ENCODE data around the gene LSM14A. TPM values are rescaled to one million over a fixed set of nuclear protein-coding genes. Genes with fewer than 3 reads are reported as not detected.
"Not testable (repeated sequence)": the region's sequence is repeated elsewhere in the genome, so short reads cannot be mapped to it uniquely, and the experiment has no call there.

Gene LSM14A
- total and polyA plus RNA-seq, 2 of the 8 experiments (the other 6 are each of a cell fraction or from before 2014, with no cell fraction given) = 117 to 195 TPM

DNA sequence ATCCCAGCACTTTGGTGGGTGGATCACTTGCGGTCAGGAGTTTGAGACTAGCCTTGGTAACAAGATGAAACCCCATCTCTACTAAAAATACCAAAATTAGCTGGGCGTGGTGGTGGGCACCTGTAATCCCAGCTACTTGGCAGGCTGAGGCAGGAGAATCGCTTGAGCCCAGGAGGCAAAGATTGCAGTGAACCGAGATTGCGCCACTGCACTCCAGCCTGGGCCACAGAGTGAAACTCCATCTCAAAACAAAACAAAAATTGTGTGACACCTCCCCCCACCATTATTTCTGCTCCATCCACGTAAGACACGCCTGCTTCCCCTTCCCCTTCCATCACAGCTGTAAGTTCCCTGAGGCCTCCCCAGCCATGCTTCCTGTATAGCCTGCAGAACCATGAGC, 13.3 kb upstream of the LSM14A start:
- H2BK15ac ChIP-seq (ENCODE audit: low read length); H4K8ac ChIP-seq (ENCODE audit: extremely low read depth, insufficient read depth, low read length); H3K27ac ChIP-seq (ENCODE audit: low read depth, low read length); FAIRE-seq; H3K18ac ChIP-seq (ENCODE audit: extremely low read depth, low read length); H4K20me1 ChIP-seq (replicated peaks in 1 of 2; ENCODE audit: control insufficient read depth in 1 of 2, insufficient read depth in 2 of 2, low read length in 2 of 2); H3K79me1 ChIP-seq (ENCODE audit: low read depth, low read length); H3K4me1 ChIP-seq (replicated peaks in 1 of 4; ENCODE audit: control insufficient read depth in 3 of 4, insufficient read depth in 4 of 4, low read length in 3 of 4); H3K14ac ChIP-seq (ENCODE audit: insufficient read length); H3K4me3 ChIP-seq (ENCODE audit: extremely low read depth in 1 of 4, insufficient read depth in 2 of 4, low read depth in 3 of 4, low read length in 4 of 4); H2BK20ac ChIP-seq (ENCODE audit: low read length); H3K9ac ChIP-seq (replicated peaks in 1 of 4; ENCODE audit: extremely low read depth in 1 of 4, low read depth in 3 of 4, low read length in 3 of 4); H3K23ac ChIP-seq (ENCODE audit: insufficient read length); H3K4ac ChIP-seq (replicated peaks; ENCODE audit: insufficient read length, low read depth, low read length); H3K36me3 ChIP-seq (ENCODE audit: control insufficient read depth in 2 of 4, insufficient read depth in 4 of 4, low read length in 3 of 4); H3K27me3 ChIP-seq (replicated peaks in 1 of 4; ENCODE audit: control insufficient read depth in 3 of 4, extremely low read depth in 1 of 4, insufficient read depth in 3 of 4, low read length in 3 of 4); H3K9me3 ChIP-seq (ENCODE audit: insufficient read depth in 2 of 2, low read depth in 1 of 2, low read length in 1 of 2); H3K56ac ChIP-seq (replicated peaks; ENCODE audit: insufficient read length, low read depth, low read length); H3K4me2 ChIP-seq (ENCODE audit: insufficient read depth in 1 of 2, low read depth in 2 of 2, low read length in 2 of 2); H2BK12ac ChIP-seq (ENCODE audit: low read depth, low read length); H4K91ac ChIP-seq (replicated peaks; ENCODE audit: insufficient read length, low read length); H2BK120ac ChIP-seq (replicated peaks; ENCODE audit: low read depth, low read length); H2AFZ ChIP-seq (ENCODE audit: low read length); H3K79me2 ChIP-seq (ENCODE audit: control insufficient read depth in 1 of 2, insufficient read depth in 2 of 2, low read length in 2 of 2); H4K5ac ChIP-seq (ENCODE audit: insufficient read length, low read depth, low read length); H2AK5ac ChIP-seq (ENCODE audit: low read depth, low read length); H3K23me2 ChIP-seq (ENCODE audit: low read depth, low read length); DNase-seq (ENCODE audit: low read depth in 1 of 2, low spot score in 2 of 2); H2BK5ac ChIP-seq (ENCODE audit: low read depth, low read length): not testable (repeated sequence)
- POLR2A ChIA-PET (ENCODE audit: partially characterized antibody) = interaction anchor here (1.9 kb wide), 1 partner anchor 13 kb away, joined by 4 read pairs; the partner anchor contains the start of gene LSM14A
- CTCF ChIA-PET (ENCODE audit: partially characterized antibody) = interaction anchor here (1.3 to 2.1 kb wide), 2 partner anchors 13 to 19 kb away, joined by 3 to 5 read pairs; no protein-coding TSS in a partner anchor
- WGBS, 2 experiments (ENCODE audit: extremely low coverage in 1 of 2, insufficient coverage in 1 of 2, insufficient read length in 1 of 2, insufficient replicate concordance in 2 of 2, low coverage in 1 of 2, low lambda C conversion rate in 2 of 2, missing lambda C conversion rate in 1 of 2) = 85% methylated on average over 7 of the region's 7 CpGs; no CpG with 5 or more reads in 1 of the 2 experiments

DNA sequence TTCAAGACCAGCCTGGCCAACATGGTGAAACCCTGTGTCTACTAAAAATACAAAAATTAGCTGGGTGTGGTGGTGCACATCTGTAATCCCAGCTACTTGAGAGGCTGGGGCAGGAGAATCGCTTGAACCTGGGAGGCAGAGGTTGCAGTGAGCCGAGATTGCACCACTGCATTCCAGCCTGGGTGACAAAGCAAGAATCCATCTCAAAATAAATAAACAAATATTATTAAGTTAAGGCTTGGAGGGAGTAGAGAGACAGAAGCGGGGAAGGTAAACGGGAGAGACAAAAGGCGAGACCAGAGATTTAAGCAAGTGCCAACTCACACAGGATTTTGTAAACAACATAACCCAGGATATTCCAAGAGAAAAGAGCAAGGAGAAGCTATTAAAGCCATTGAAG, 12.8 kb upstream of the LSM14A start:
- H3K79me2 ChIP-seq (ENCODE audit: control insufficient read depth in 1 of 2, insufficient read depth in 2 of 2, low read length in 2 of 2); H2AK5ac ChIP-seq (ENCODE audit: low read depth, low read length); H3K4me3 ChIP-seq (ENCODE audit: extremely low read depth in 1 of 4, insufficient read depth in 2 of 4, low read depth in 3 of 4, low read length in 4 of 4); H3K14ac ChIP-seq (ENCODE audit: insufficient read length); H4K20me1 ChIP-seq (replicated peaks in 1 of 2; ENCODE audit: control insufficient read depth in 1 of 2, insufficient read depth in 2 of 2, low read length in 2 of 2); FAIRE-seq; H3K4ac ChIP-seq (replicated peaks; ENCODE audit: insufficient read length, low read depth, low read length); H4K91ac ChIP-seq (replicated peaks; ENCODE audit: insufficient read length, low read length); H2AFZ ChIP-seq (ENCODE audit: low read length); H3K27me3 ChIP-seq (replicated peaks in 1 of 4; ENCODE audit: control insufficient read depth in 3 of 4, extremely low read depth in 1 of 4, insufficient read depth in 3 of 4, low read length in 3 of 4); DNase-seq (ENCODE audit: low read depth in 1 of 2, low spot score in 2 of 2); H2BK20ac ChIP-seq (ENCODE audit: low read length); H3K4me1 ChIP-seq (replicated peaks in 1 of 4; ENCODE audit: control insufficient read depth in 3 of 4, insufficient read depth in 4 of 4, low read length in 3 of 4); H2BK12ac ChIP-seq (ENCODE audit: low read depth, low read length); H3K79me1 ChIP-seq (ENCODE audit: low read depth, low read length); H3K9ac ChIP-seq (replicated peaks in 1 of 4; ENCODE audit: extremely low read depth in 1 of 4, low read depth in 3 of 4, low read length in 3 of 4); H2BK15ac ChIP-seq (ENCODE audit: low read length); H2BK5ac ChIP-seq (ENCODE audit: low read depth, low read length); H3K18ac ChIP-seq (ENCODE audit: extremely low read depth, low read length); H3K36me3 ChIP-seq (ENCODE audit: control insufficient read depth in 2 of 4, insufficient read depth in 4 of 4, low read length in 3 of 4); H3K23ac ChIP-seq (ENCODE audit: insufficient read length); H3K27ac ChIP-seq (ENCODE audit: low read depth, low read length); H2BK120ac ChIP-seq (replicated peaks; ENCODE audit: low read depth, low read length); POLR2A ChIA-PET (ENCODE audit: partially characterized antibody); H3K9me3 ChIP-seq (ENCODE audit: insufficient read depth in 2 of 2, low read depth in 1 of 2, low read length in 1 of 2); H3K4me2 ChIP-seq (ENCODE audit: insufficient read depth in 1 of 2, low read depth in 2 of 2, low read length in 2 of 2); H3K56ac ChIP-seq (replicated peaks; ENCODE audit: insufficient read length, low read depth, low read length); H4K5ac ChIP-seq (ENCODE audit: insufficient read length, low read depth, low read length); H3K23me2 ChIP-seq (ENCODE audit: low read depth, low read length); H4K8ac ChIP-seq (ENCODE audit: extremely low read depth, insufficient read depth, low read length): not testable (repeated sequence)
- 92% methylated on average over 5 of the region's 5 CpGs; no CpG with 5 or more reads in 1 of the 2 experiments for WGBS, 2 experiments (ENCODE audit: extremely low coverage in 1 of 2, insufficient coverage in 1 of 2, insufficient read length in 1 of 2, insufficient replicate concordance in 2 of 2, low coverage in 1 of 2, low lambda C conversion rate in 2 of 2, missing lambda C conversion rate in 1 of 2)
- CTCF ChIA-PET (ENCODE audit: partially characterized antibody) = interaction anchor here (0.9 to 1.3 kb wide), 3 partner anchors 19 to 119 kb away, joined by 3 read pairs; no protein-coding TSS in a partner anchor
